SU-DHL-6 (cell line): Measurements from ENCODE around the gene CEP78.

Experiments
- H2AFZ ChIP-seq: fragments of 200-600 bp; sonication (generic); 2 replicates; pipeline ENCODE4 v1.6.1; 2014; ENCODE audit warnings: low read depth, mild to moderate bottlenecking, moderate library complexity, mixed read lengths, antibody characterized with exemption, low read length; ENCODE audit not compliant: severe bottlenecking
- H3F3A ChIP-seq: fragments of 200-600 bp; shearing (Covaris generic); 2 replicates; pipeline ENCODE4 v1.6.0; 2016; ENCODE audit warnings: antibody characterized with exemption, mild to moderate bottlenecking; ENCODE audit not compliant: insufficient read depth
- H3K27ac ChIP-seq: fragments of 200-600 bp; sonication (generic); 2 replicates; pipeline ENCODE4 v1.5.1; 2016; ENCODE audit warnings: low read depth, mild to moderate bottlenecking, low read length, moderate library complexity, mixed read lengths
- H3K27me3 ChIP-seq: fragments of 200-600 bp; sonication (generic), shearing (Covaris generic); 2 replicates; pipeline ENCODE4 v1.6.0; 2014; ENCODE audit warnings: mild to moderate bottlenecking, low read length
- H3K36me3 ChIP-seq: fragments of 200-600 bp; sonication (generic); 2 replicates; pipeline ENCODE4 v1.6.1; 2014; ENCODE audit warnings: mild to moderate bottlenecking, low read length, mixed read lengths
- H3K4me2 ChIP-seq: fragments of 300-600, 200-600 bp; shearing (Covaris generic), sonication (generic); 2 replicates; pipeline ENCODE4 v1.6.0; 2014; ENCODE audit warnings: low read length, low read depth, mild to moderate bottlenecking; ENCODE audit not compliant: poor library complexity, severe bottlenecking
- H3K4me3 ChIP-seq: fragments of 200-600 bp; sonication (generic); 2 replicates; pipeline ENCODE4 v1.5.1; 2014; ENCODE audit warnings: antibody characterized with exemption, low read length, mild to moderate bottlenecking, mixed read lengths; ENCODE audit not compliant: insufficient read depth, poor library complexity, severe bottlenecking
- H3K79me2 ChIP-seq: fragments of 200-600 bp; sonication (generic); 2 replicates; pipeline ENCODE4 v1.6.1; 2014; ENCODE audit warnings: mild to moderate bottlenecking, low read length, moderate library complexity; ENCODE audit not compliant: insufficient read depth
- H3K9ac ChIP-seq: fragments of 200-600 bp; sonication (generic); 2 replicates; pipeline ENCODE4 v1.7.0; 2014; ENCODE audit warnings: mild to moderate bottlenecking, low read length
- H3K9me2 ChIP-seq: fragments of 200-600 bp; sonication (generic); replicated peaks from 2 replicates; pipeline ENCODE4 v1.6.1; 2014; ENCODE audit warnings: low read length; ENCODE audit not compliant: insufficient read depth
- H3K9me3 ChIP-seq: fragments of 200-600 bp; sonication (generic); 2 replicates; pipeline ENCODE4 v1.6.1; 2014; ENCODE audit warnings: low read length, mixed read lengths; ENCODE audit not compliant: insufficient read depth
- H4K20me1 ChIP-seq: fragments of 200-600 bp; sonication (generic); 2 replicates; pipeline ENCODE4 v1.6.1; 2014; ENCODE audit warnings: low read depth, mild to moderate bottlenecking, antibody characterized with exemption, low read length, moderate library complexity, mixed read lengths
- EZH2phosphoT487 ChIP-seq: fragments of 200-600 bp; sonication (generic), shearing (Covaris generic); conservative IDR thresholded peaks from 2 replicates; pipeline ENCODE4 v1.6.1; 2018; ENCODE audit warnings: mild to moderate bottlenecking, antibody characterized with exemption, low read length, moderate library complexity, mixed read lengths
- TF ChIP-seq, protein P1 (sequence below): fragments of 200-600 bp; sonication (generic); IDR thresholded peaks from one replicate; pipeline ENCODE4 v1.5.1; 2017; ENCODE audit warnings: antibody characterized with exemption, mild to moderate bottlenecking, low read length, moderate library complexity; ENCODE audit not compliant: insufficient read depth, poor library complexity, severe bottlenecking

Gene CEP78

DNA sequence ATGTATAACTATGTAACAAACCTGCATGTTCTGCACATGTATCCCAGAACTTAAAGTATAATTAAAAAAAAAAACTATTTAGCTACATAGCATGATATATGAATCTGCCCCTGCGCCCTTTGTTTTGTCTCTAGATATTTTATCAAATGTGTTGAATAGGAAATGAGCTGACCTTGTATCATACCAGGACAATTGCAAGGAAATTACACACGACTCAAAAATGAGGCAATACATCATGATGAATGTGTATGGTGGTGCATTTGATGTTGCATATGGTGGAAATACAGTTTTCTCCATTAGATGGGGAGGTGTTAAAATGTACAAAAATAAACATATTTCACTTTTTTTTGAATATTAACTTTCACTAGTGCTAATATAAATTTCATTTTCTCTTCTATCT, 28.6 kb upstream of the CEP78 start:
- H2AFZ ChIP-seq = no peak overlapping the region
- no peaks in the 10 kb centered on the region for H3K36me3 ChIP-seq
- H3K27me3 ChIP-seq = no peaks in the 10 kb centered on the region
- H3K9ac ChIP-seq = no peak overlapping the region
- no peak overlapping the region for H3K27ac ChIP-seq
- no peak overlapping the region for H3K4me2 ChIP-seq
- no peak overlapping the region for H3K4me3 ChIP-seq
- TF ChIP-seq, protein P1, sequence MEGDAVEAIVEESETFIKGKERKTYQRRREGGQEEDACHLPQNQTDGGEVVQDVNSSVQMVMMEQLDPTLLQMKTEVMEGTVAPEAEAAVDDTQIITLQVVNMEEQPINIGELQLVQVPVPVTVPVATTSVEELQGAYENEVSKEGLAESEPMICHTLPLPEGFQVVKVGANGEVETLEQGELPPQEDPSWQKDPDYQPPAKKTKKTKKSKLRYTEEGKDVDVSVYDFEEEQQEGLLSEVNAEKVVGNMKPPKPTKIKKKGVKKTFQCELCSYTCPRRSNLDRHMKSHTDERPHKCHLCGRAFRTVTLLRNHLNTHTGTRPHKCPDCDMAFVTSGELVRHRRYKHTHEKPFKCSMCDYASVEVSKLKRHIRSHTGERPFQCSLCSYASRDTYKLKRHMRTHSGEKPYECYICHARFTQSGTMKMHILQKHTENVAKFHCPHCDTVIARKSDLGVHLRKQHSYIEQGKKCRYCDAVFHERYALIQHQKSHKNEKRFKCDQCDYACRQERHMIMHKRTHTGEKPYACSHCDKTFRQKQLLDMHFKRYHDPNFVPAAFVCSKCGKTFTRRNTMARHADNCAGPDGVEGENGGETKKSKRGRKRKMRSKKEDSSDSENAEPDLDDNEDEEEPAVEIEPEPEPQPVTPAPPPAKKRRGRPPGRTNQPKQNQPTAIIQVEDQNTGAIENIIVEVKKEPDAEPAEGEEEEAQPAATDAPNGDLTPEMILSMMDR = no peak
- no peaks in the 10 kb centered on the region for H3K9me2 ChIP-seq
- no peaks in the 10 kb centered on the region for H4K20me1 ChIP-seq
- H3F3A ChIP-seq = no peaks in the 10 kb centered on the region
- H3K9me3 ChIP-seq = no peaks in the 10 kb centered on the region
- no peaks in the 10 kb centered on the region for H3K79me2 ChIP-seq

DNA sequence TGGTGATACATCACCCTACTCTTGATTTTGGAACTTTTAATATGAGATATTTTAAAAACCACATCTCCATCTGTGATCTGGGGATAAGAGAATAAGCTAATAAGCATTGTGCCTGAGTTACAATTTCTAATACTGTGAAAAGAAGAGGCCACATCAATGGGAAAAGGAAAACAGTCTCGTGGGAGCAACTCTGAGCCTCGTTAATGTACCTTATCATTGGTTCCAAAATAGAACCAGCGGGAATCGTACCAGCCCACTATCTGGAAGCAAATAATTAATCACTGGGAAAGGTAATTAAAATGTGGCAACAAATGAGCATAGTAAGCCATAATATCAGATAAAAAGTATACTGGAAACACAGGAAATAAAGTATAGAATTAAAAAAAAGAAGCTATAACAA, 28.0 kb upstream of the CEP78 start:
- Histone ChIP-seq H2AFZ (no peak overlapping the region), H3K9ac (no peak overlapping the region), H3K4me3 (no peak overlapping the region), H4K20me1 (no peaks in the 10 kb centered on the region), H3K79me2 (no peaks in the 10 kb centered on the region), H3K27ac (no peak overlapping the region), H3K4me2 (no peak overlapping the region), H3K9me2 (no peaks in the 10 kb centered on the region), H3K9me3 (no peaks in the 10 kb centered on the region), H3K27me3 (no peaks in the 10 kb centered on the region), H3F3A (no peaks in the 10 kb centered on the region), H3K36me3 (no peaks in the 10 kb centered on the region)
- TF ChIP-seq, protein P1 = no peak
- no peak for TF ChIP-seq EZH2phosphoT487

DNA sequence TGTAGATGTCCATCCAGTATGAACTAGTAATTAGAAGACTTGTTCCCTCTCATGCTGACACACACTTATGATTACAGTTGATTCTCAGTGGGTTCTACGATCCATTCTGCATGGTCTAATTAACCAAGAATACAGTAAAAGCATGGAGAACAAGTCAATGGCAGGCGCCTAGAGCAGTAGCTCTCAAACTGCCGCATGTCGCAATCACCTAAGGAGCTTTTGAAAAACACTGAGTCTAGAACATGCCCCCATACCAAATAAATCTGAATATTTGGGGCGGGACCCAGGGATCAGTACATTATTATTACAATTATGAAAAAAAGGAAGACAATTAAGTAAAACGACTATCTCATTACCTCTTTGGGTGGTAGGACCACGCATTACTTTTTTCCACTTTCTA, 26.7 kb upstream of the CEP78 start:
- Histone ChIP-seq H3K27me3 (no peaks in the 10 kb centered on the region), H3K9ac (no peak overlapping the region), H3K4me2 (no peak overlapping the region), H3K36me3 (no peaks in the 10 kb centered on the region), H2AFZ (no peak overlapping the region), H3F3A (no peaks in the 10 kb centered on the region), H3K9me3 (no peaks in the 10 kb centered on the region), H3K27ac (no peak overlapping the region), H4K20me1 (no peaks in the 10 kb centered on the region), H3K79me2 (no peaks in the 10 kb centered on the region), H3K4me3 (no peak overlapping the region), H3K9me2 (no peaks in the 10 kb centered on the region)
- no peak for TF ChIP-seq EZH2phosphoT487
- TF ChIP-seq, protein P1 = no peak
